HL-60/S4 (cell line): ENCODE data around the gene LRRC66.

ENCODE experiments used
- in situ Hi-C: fragments of 300-500 bp; cut with MboI; formaldehyde crosslinking; loops from 2 replicates; pipeline ENCODE4 v1.14.3; 2022; ENCODE audit warnings: low sequenced_read_pairs

Gene LRRC66

GRCh38 chr4:52012651-52013050 lies 7.5 kb downstream of the LRRC66 start:
- in situ Hi-C loops: no loop called here

- in situ Hi-C loops: no loop called here
Observed at GRCh38 chr4:52010986-52011385, 9.2 kb downstream of the LRRC66 start.

GRCh38 chr4:52006887-52007286 lies 13.3 kb downstream of the LRRC66 start:
- in situ Hi-C loops: no loop called here

GRCh38 chr4:52005604-52006273 lies 14.4 kb downstream of the LRRC66 start:
- in situ Hi-C loops: no loop called here

GRCh38 chr4:52004414-52004813 lies 15.7 kb downstream of the LRRC66 start:
- in situ Hi-C loops: no loop called here

- in situ Hi-C loops: no loop called here
Observed at GRCh38 chr4:52001616-52002015, 18.5 kb downstream of the LRRC66 start.

- in situ Hi-C loops: no loop called here
Observed at GRCh38 chr4:51999250-51999649, 20.9 kb downstream of the LRRC66 start.

GRCh38 chr4:51998837-51999236 lies 21.3 kb downstream of the LRRC66 start:
- in situ Hi-C loops: no loop called here

GRCh38 chr4:51997647-51998046 lies 22.5 kb downstream of the LRRC66 start:
- in situ Hi-C loops: no loop called here

GRCh38 chr4:51995647-51996220 lies 24.4 kb downstream of the LRRC66 start:
- in situ Hi-C loops: no loop called here

- in situ Hi-C loops: no loop called here
Observed at GRCh38 chr4:51965862-51966261, 54.3 kb downstream of the LRRC66 start.

GRCh38 chr4:51963841-51964517 lies 56.2 kb downstream of the LRRC66 start:
- in situ Hi-C loops: no loop called here

GRCh38 chr4:51960486-51960885 lies 59.7 kb downstream of the LRRC66 start:
- in situ Hi-C loops: no loop called here

GRCh38 chr4:51958199-51958968 lies 61.8 kb downstream of the LRRC66 start:
- in situ Hi-C loops: no loop called here
